ENCODE results near the gene SLC9A5. TPM values are rescaled to one million over a fixed set of nuclear protein-coding genes. Genes with fewer than 3 reads are reported as not detected.

Gene SLC9A5
- total and polyA plus RNA-seq, 10 of the 15 experiments (the other 5 are each of a cell fraction or from before 2014, with no cell fraction given) = 0.26 to 5.7 (median 1.5) TPM

DNA sequence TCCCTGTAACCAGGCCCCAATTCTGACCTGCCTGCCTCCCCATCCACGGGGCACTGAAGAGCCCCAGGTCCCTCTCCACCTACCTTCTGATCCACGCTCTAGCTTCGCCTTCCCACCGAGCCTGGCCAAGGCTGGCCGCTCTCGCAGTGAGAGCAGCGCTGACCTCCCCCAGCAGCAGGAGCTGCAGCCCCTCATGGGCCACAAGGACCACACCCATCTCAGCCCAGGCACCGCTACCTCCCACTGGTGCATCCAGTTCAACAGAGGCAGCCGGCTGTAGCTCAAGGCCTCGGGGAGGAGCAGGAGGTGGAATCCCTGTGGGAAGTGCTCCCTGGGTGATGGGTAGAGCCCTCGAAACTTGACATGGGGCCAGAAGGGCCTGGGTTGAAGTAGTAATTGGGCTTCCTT is 22.2 kb downstream of the SLC9A5 start (continued):
- TF ChIP-seq, protein P1, sequence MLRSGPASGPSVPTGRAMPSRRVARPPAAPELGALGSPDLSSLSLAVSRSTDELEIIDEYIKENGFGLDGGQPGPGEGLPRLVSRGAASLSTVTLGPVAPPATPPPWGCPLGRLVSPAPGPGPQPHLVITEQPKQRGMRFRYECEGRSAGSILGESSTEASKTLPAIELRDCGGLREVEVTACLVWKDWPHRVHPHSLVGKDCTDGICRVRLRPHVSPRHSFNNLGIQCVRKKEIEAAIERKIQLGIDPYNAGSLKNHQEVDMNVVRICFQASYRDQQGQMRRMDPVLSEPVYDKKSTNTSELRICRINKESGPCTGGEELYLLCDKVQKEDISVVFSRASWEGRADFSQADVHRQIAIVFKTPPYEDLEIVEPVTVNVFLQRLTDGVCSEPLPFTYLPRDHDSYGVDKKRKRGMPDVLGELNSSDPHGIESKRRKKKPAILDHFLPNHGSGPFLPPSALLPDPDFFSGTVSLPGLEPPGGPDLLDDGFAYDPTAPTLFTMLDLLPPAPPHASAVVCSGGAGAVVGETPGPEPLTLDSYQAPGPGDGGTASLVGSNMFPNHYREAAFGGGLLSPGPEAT (IDR thresholded peaks at IDR 0.05; ENCODE audit: low read depth) = no peak
- TF ChIP-seq SMAD1 (IDR thresholded peaks at IDR 0.05; ENCODE audit: low read depth, partially characterized antibody) (no peak), POLR2AphosphoS5 (IDR thresholded peaks at IDR 0.05; ENCODE audit: low read length) (no peak)

- in situ Hi-C loops (cut with MboI) = no loop called here
- SMC1A ChIA-PET (ENCODE audit: uncharacterized antibody, unreplicated experiment) = interaction anchor here (0.8 kb wide), 1 partner anchor 11 kb away, joined by 3 read pairs; no protein-coding TSS in a partner anchor
- Histone ChIP-seq H3K9ac (ENCODE audit: control insufficient read depth, insufficient read depth, low read length) (no peak overlapping the region), H3K9me3 (replicated peaks; ENCODE audit: control insufficient read depth, insufficient read depth, low read length) (no peaks in the 10 kb centered on the region), H2AFZ (ENCODE audit: control insufficient read depth, low read depth, low read length) (no peak overlapping the region), H3K79me2 (ENCODE audit: control insufficient read depth, insufficient read depth, low read length) (no peaks in the 10 kb centered on the region), H3K36me3 (ENCODE audit: control insufficient read depth in 2 of 2, insufficient read depth in 2 of 2, low read length in 1 of 2) (no peaks in the 10 kb centered on the region), H4K20me1 (ENCODE audit: control insufficient read depth, insufficient read depth) (no peaks in the 10 kb centered on the region), H3K27ac (ENCODE audit: control insufficient read depth, insufficient read depth) (no peak overlapping the region), H3K4me3 (no peak overlapping the region), H3K4me2 (ENCODE audit: control insufficient read depth, insufficient read depth) (no peak overlapping the region), H3K4me1 (ENCODE audit: control insufficient read depth, insufficient read depth, low read length) (no peaks in the 10 kb centered on the region), H3K27me3 (replicated peaks in 1 of 2; ENCODE audit: control insufficient read depth in 2 of 2, insufficient read depth in 2 of 2, low read length in 1 of 2) (no peaks in the 10 kb centered on the region)
- POLR2A ChIA-PET = no interaction called here
- no peak for ATAC-seq
- DNase-seq (ENCODE audit: low read depth, low spot score) = no peak
- no TSS peak for BruUV-seq (replicated peaks)
- no peak for FAIRE-seq
- intact Hi-C loops (cut with micrococcal nuclease; ENCODE audit: unreplicated experiment) = no loop called here
- RAD21 ChIA-PET (ENCODE audit: unreplicated experiment) = interaction anchor here (1.1 kb wide), 1 partner anchor 11 kb away, joined by 3 read pairs; no protein-coding TSS in a partner anchor
- CTCF ChIA-PET = interaction anchor here (3.0 kb wide), 1 partner anchor 11 kb away, joined by 20 read pairs; no protein-coding TSS in a partner anchor
- WGBS (ENCODE audit: insufficient coverage, insufficient replicate concordance, low lambda C conversion rate, missing lambda C conversion rate) = 97% methylated on average over 4 of the region's 4 CpGs
- TF ChIP-seq BCL11A (IDR thresholded peaks at IDR 0.05; ENCODE audit: low read depth, low read length) (no peak), EGR1 (IDR thresholded peaks at IDR 0.05; ENCODE audit: borderline replicate concordance in 1 of 2, low read depth in 2 of 2, low read length in 2 of 2) (no peak), NRF1 (conservative IDR thresholded peaks at IDR 0.05; ENCODE audit: low read depth, low read length) (no peak), ATF7 (IDR thresholded peaks at IDR 0.05; ENCODE audit: low read depth) (no peak), ZBTB40 (IDR thresholded peaks at IDR 0.05; ENCODE audit: borderline replicate concordance) (no peak), GABPA (IDR thresholded peaks at IDR 0.05; ENCODE audit: low read depth) (no peak), RAD21 (IDR thresholded peaks at IDR 0.05; ENCODE audit: insufficient read depth, low read depth, low read length) (no peak), CBX5 (IDR thresholded peaks at IDR 0.05; ENCODE audit: low read depth) (no peak), ZNF24 (IDR thresholded peaks at IDR 0.05) (no peak), BRCA1 (IDR thresholded peaks at IDR 0.05; ENCODE audit: low read depth, low read length) (no peak), RELA (IDR thresholded peaks at IDR 0.05; ENCODE audit: borderline replicate concordance, partially characterized antibody) (no peak), BCLAF1 (IDR thresholded peaks at IDR 0.05) (no peak)
Observed at GRCh38 chr16:67271446-67271845, 22.7 kb downstream of the SLC9A5 start.
